ENCODE measurements around the gene CLTRN.
"Not testable (repeated sequence)": the region's sequence is repeated elsewhere in the genome, so short reads cannot be mapped to it uniquely, and the experiment has no call there.

Gene CLTRN

GRCh38 chrX:15664487-15665444 is at the start of gene CLTRN:
CLTRN (minus strand) TSS chrX:15664805; CDS start chrX:15664775, 30 bp downstream.
- DNase-seq (ENCODE audit: low read depth, low spot score) = no peak

- not testable (repeated sequence) for DNase-seq (ENCODE audit: low read depth, low spot score)
These were observed 39.7 kb upstream of the CLTRN start for GRCh38 chrX:15704273-15704672.

GRCh38 chrX:15703809-15704208 is 39.2 kb upstream of the CLTRN start:
- not testable (repeated sequence) for DNase-seq (ENCODE audit: low read depth, low spot score)

GRCh38 chrX:15702488-15703371 is 38.1 kb upstream of the CLTRN start:
- no peak for DNase-seq (ENCODE audit: low read depth, low spot score)

GRCh38 chrX:15696516-15696915 is 31.9 kb upstream of the CLTRN start:
- DNase-seq (ENCODE audit: low read depth, low spot score) = no peak

GRCh38 chrX:15694941-15695451 is 30.4 kb upstream of the CLTRN start:
- DNase-seq (ENCODE audit: low read depth, low spot score) = no peak

- DNase-seq (ENCODE audit: low read depth, low spot score) = no peak
These were observed 22.4 kb upstream of the CLTRN start for GRCh38 chrX:15686818-15687685.

GRCh38 chrX:15683193-15683592 is 18.6 kb upstream of the CLTRN start:
- DNase-seq (ENCODE audit: low read depth, low spot score) = no peak

GRCh38 chrX:15681433-15681832 is 16.8 kb upstream of the CLTRN start:
- DNase-seq (ENCODE audit: low read depth, low spot score) = no peak

- no peak for DNase-seq (ENCODE audit: low read depth, low spot score)
These were observed 15.8 kb upstream of the CLTRN start for GRCh38 chrX:15680401-15680800.

- DNase-seq (ENCODE audit: low read depth, low spot score) = no peak
These were observed 14.6 kb upstream of the CLTRN start for GRCh38 chrX:15679246-15679645.

- DNase-seq (ENCODE audit: low read depth, low spot score) = no peak
These were observed 13.7 kb upstream of the CLTRN start for GRCh38 chrX:15678339-15678738.

GRCh38 chrX:15676886-15677285 is 12.3 kb upstream of the CLTRN start:
- DNase-seq (ENCODE audit: low read depth, low spot score) = no peak

GRCh38 chrX:15675490-15675921 is 10.9 kb upstream of the CLTRN start:
- DNase-seq (ENCODE audit: low read depth, low spot score) = no peak

- DNase-seq (ENCODE audit: low read depth, low spot score) = peak; percentile 82
These were observed 10.4 kb upstream of the CLTRN start for GRCh38 chrX:15674841-15675489.

GRCh38 chrX:15674514-15674840 is 9.9 kb upstream of the CLTRN start:
- DNase-seq (ENCODE audit: low read depth, low spot score) = no peak

- no peak for DNase-seq (ENCODE audit: low read depth, low spot score)
These were observed 9.4 kb upstream of the CLTRN start for GRCh38 chrX:15673970-15674369.

GRCh38 chrX:15672881-15673280 is 8.3 kb upstream of the CLTRN start:
- no peak for DNase-seq (ENCODE audit: low read depth, low spot score)

- DNase-seq (ENCODE audit: low read depth, low spot score) = no peak
These were observed 1.2 kb downstream of the CLTRN start for GRCh38 chrX:15663439-15663838.

GRCh38 chrX:15654804-15655203 is 9.8 kb downstream of the CLTRN start:
- not testable (repeated sequence) for DNase-seq (ENCODE audit: low read depth, low spot score)

GRCh38 chrX:15653961-15654360 is 10.6 kb downstream of the CLTRN start:
- no peak for DNase-seq (ENCODE audit: low read depth, low spot score)

All from brain pericyte (primary cell).